Spleen (tissue), 7 donors: ENCODE data around the gene PCSK4.

ENCODE experiments used
- POLR2A ChIP-seq, 3 donors: fragments of 450-650 bp; IDR thresholded peaks; one replicate each; pipeline ENCODE4 v1.5.1; 2017; ENCODE audit warnings: antibody characterized with exemption in 3 of 3, mild to moderate bottlenecking in 1 of 3
- POLR2AphosphoS5 ChIP-seq, 3 donors: sonication (generic); formaldehyde crosslinking; IDR thresholded peaks; one replicate each; pipeline ENCODE4 v1.5.1; 2017; ENCODE audit warnings: antibody characterized with exemption in 3 of 3
- TF ChIP-seq, protein P1 (sequence below), 11 experiments: fragments of 200-600 bp in 7 of 11; fragments of 450-650 bp in 4 of 11; sonication (generic) in 4 of 11; IDR thresholded peaks in 8 of 11; conservative IDR thresholded peaks in 3 of 11; 1 replicate in 7 of 11; 2 replicates in 4 of 11; pipeline versions ENCODE4 v1.4.0 to v1.8.0; 2016 to 2021; ENCODE audit warnings: antibody characterized with exemption in 11 of 11, inconsistent platforms in 4 of 11, mild to moderate bottlenecking in 1 of 11
- donor health status: DM: no; HTN: no; CAD: no; lungs with moderate emphysema.
- donor health status: DM: no; HTN: no; CAD: no.
- donor health status: DM: no; HTN: no; CAD: no.

DNA sequence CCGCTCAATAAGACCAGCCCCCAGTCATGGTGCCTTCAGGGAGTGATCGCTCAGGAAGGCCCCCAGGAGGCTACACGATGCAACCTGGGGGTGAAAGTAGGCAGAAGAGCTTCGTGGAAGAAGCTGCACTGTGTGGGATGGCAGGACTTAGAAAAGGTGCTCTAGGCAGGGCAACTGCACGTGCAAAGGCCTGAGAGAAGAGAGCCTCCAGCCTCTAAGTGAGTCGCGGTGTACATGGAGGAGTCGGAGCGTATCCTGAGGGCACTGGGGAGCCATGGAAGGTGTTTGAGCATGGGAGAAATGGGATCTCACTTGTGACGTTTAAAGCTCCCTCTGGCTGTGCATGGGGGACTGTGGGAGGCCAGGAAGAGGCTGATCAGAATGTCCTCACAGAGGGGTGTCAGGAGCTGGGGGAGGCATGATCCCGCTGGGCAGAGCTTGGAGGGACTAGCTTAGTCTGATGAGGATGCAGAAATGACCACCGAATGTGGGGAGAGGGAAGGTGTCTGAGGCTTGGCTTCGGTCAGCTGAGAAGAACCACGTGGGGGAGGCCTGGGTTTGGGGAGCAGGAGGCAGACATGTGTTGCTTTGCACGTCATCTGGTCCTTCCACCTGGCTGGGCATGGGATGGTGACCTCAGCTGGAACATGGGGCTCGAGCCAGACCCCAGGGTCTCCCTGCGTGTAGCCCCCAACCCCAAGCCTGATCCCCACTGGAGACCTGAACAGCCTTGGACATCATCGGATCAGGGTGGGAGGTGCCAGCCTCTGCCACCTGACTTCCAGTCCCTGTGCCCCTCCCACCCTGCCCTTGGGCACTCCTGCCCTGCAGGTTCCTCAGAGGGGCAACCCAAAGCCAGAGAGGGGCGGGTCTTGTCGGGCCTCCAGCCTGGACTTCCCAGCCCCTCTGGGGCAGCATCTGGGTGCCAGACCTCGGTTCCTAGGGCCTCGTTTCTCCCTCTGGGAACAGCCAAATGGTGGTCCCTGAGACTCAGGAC, 39.1 kb downstream of the PCSK4 start:
- TF ChIP-seq, protein P1, sequence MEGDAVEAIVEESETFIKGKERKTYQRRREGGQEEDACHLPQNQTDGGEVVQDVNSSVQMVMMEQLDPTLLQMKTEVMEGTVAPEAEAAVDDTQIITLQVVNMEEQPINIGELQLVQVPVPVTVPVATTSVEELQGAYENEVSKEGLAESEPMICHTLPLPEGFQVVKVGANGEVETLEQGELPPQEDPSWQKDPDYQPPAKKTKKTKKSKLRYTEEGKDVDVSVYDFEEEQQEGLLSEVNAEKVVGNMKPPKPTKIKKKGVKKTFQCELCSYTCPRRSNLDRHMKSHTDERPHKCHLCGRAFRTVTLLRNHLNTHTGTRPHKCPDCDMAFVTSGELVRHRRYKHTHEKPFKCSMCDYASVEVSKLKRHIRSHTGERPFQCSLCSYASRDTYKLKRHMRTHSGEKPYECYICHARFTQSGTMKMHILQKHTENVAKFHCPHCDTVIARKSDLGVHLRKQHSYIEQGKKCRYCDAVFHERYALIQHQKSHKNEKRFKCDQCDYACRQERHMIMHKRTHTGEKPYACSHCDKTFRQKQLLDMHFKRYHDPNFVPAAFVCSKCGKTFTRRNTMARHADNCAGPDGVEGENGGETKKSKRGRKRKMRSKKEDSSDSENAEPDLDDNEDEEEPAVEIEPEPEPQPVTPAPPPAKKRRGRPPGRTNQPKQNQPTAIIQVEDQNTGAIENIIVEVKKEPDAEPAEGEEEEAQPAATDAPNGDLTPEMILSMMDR (IDR thresholded peaks at IDR 0.05 in 8 of 11, conservative IDR thresholded peaks at IDR 0.05 in 3 of 11), result no peak
- TF ChIP-seq POLR2A (IDR thresholded peaks at IDR 0.05), result no peak
- no peak for TF ChIP-seq POLR2AphosphoS5 (IDR thresholded peaks at IDR 0.05)
